HG03432 (cell line): ENCODE data around the gene SAYSD1.

Source experiments
- ATAC-seq: cut with Tn5 transposase; IDR thresholded peaks from one replicate; pipeline ENCODE4 v1.9.1; 2021; ENCODE audit warnings: mild to moderate bottlenecking, moderate library complexity; ENCODE audit not compliant: unreplicated experiment

SAYSD1 gene

DNA sequence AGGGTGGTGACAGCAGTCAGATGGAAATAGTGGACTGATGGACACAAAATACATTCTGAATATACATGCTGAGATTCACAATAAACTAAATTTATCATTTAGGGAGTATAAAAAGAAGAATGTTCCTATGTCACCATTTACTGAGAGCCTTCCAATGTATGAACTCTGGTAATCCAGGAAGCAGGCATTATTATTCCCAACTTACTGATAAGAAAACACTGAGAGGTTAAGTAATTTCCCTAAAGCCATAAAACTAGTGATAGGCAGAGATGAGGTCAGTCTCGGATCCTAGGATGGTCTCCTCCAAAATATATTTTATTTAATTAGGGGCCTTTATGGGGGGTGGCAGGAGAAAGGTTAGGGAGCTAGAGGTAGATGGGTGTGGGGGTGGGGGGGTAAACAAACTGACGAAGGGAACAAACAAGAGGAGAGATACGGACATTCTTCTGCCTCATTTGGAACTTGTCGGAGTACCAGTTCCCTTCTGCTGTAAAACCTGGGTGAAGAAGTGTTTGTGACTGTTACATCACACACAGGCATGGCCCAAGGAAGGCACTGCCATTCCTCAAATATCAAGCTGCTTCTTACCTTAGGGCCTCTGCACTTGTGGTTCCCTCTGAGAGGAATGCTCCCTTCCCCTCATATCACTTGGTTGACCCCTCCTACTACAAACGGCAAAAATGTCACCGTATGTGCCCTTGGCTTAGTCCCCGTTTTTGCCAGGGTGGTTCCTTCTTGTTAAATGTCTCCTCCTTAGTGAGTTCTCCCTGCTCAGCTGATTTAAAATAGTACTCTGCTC lies 6.7 kb downstream of the SAYSD1 start:
- ATAC-seq = no peak

DNA sequence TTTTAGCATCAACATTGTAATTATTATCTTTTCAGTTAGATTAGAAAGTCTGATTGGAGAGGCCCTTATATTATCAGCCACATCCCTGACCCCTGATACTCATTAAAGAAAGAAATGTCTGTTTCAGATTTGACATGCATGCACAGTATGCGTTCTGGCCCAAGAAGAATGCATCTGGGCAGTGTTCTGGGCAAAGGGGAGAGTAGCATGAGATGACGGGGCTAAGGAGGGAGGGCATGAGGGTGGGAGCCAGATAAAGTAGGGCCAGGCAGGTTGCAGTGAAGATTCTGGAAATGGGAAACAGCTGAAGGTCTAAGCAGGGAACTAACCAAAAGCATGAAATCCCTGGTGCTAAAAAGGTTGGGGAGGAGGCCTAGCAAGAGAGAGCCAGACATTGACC lies 7.3 kb downstream of the SAYSD1 start:
- ATAC-seq = no peak

DNA sequence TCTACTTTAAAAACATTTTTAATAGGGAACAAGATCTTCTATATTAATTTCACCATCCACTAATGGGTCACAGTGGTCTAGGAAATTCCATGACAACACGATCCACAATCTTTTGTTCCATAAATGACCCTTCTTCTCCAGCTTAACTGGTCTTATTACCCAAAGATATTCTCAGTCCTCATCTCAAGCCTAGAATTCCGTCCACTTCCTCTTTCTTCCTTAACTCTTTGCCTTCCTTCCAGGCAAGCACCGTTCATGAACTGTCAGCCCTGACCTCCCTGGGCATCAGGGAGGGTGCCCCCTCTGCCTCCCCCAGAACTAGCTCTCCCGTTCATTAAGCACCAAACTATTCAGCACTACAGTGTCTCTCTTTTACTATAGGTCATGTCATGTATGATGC lies 8.0 kb downstream of the SAYSD1 start:
- no peak for ATAC-seq

DNA sequence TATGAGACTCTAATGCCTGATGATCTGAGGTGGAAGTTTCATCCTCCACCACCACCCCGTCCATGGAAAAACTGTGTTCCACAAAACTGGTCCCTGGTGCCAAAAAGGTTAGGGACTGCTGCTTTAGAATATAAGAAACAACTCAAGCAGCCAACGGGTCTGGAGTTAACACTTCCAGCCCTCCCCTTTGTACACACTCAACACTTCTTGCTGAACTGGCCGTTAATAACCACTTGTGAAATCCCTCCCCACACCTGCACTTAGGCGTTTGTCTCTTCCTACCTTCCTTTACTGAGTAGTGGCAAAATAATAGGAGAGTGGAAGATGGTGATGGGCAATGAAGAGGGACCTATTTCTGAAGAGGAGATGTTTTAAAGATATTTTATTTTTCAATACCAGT lies 10.5 kb downstream of the SAYSD1 start:
- no peak for ATAC-seq

DNA sequence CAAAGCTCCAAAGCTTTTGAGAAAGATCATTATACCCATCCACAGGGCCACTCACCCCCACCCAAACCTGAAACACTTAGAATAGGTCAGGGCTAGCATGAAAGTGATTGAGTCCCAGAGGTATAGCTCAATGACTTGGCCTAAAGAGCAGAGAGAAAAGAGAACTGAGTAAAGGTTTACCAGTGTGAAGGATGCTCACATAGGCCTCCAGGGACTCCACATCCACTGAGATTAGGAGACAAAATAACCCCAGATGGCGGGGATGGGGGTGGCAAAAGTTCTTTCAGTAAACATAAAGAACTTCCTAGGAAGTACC lies 12.2 kb downstream of the SAYSD1 start:
- ATAC-seq = peak; percentile 78

DNA sequence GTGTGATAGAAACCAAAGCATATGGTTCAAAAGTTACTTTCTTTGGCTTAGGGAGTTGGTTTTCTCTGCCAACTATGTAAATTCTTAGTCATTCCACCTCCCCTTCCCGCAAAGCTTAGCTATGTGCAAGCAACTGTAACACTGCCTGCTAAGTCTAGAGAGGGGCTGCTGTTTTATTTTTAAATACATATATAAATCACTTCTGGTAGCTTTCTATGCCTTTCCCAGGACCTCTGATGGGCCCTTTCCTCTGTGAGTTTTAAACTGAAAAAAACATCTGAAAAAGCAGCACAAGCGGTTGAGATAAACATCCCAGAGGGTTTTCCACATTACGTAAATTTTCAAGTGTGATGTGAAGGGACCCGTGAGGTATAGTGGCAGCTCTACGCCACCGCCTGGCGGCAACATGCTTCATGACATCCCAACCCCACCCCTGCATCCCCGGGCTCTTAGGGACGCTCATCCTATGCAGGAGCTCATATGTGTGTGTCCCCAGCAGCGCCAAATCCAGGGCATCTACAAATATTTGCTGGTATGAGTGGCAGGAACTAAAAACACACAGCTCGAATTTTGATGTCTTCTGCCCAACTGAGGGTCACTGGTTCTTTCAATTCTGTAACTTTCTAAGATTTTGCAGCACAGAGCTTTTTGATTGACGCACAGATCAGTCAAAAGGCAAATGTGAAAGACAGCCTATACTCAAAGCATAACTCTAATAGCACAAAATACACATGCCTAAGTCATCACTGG lies 12.7 kb downstream of the SAYSD1 start:
- ATAC-seq = peak; percentile 54

DNA sequence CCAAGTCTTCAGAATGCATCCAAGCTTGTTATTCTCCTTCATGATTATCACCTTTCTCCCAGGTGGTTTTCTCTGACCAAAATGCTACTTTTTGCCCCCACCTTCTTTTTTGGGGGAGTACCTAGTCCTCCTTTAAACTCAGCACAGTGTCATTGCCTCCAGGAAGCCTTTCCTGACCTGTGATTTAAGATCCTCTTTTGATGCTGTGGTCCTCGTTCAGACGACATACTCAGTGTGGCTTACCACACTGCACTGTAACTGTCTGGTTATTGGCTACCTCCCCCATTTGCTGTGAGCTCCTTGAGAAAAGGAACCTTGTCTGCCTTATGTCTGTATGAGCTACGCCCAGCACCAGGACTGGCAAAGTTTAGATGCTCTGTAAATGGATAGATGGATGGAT lies 14.6 kb downstream of the SAYSD1 start:
- ATAC-seq = no peak

DNA sequence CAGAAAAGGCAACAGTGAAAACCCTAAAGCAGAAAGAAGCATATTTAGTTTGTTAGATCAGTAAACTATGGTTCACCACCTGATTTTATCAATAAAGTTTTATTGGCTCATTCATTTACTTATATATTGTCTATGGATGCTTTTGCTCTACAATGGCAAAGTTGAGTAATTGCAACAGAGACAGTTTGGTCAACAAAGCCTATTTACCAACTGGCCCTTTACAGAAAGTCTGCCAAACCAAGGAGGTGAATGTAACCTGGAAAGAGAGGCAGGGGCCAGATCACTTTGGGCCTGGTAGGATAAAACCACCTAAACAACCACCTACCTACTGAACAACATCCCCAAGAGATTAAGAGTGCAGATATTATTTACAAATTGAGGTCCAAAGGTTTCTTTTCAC lies 19.4 kb downstream of the SAYSD1 start:
- ATAC-seq = no peak

DNA sequence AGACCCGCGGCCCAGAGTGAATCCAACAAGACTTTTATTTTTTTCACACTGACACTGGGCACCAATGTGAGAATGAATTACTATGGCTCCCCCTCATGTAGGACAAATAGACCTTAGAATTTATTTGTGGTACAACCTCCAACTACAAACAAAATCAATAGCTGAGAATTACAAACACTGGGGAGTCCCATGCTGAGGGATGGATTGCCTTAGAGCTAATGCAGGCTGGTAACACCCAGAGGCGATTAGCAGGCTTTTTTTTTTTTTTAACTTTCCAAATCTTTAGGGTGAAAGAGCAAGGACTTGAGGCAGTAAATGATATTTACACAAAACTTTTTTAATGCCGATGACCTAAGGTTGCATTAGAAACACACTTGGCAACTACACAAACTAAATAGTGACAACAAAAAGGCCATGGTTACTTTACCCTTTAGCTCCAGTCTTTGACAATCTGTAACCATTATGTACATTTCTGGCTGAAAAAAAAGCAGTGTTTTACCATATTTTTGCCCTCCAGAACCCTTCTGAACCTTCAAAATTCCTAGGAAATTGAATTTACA lies 21.8 kb downstream of the SAYSD1 start:
- ATAC-seq = no peak

DNA sequence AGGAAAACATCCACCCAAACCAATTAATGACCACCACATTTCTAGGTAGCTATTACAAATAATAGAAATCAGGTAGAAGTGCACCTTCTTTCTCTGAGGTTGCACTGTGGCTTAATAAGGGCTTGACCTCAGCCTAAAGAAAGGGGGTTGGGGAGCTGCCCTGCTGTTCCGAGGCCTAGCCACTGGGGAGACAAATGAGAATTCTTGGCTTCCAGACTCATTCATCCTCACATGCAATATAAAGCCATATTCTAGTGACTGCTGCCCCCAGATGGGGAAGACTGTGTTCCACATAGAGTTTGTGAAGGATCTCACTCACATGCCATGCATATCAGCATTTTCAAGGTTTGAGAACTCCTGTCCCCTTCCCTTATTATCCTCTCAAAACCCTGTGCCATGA lies 22.9 kb downstream of the SAYSD1 start:
- ATAC-seq = no peak

DNA sequence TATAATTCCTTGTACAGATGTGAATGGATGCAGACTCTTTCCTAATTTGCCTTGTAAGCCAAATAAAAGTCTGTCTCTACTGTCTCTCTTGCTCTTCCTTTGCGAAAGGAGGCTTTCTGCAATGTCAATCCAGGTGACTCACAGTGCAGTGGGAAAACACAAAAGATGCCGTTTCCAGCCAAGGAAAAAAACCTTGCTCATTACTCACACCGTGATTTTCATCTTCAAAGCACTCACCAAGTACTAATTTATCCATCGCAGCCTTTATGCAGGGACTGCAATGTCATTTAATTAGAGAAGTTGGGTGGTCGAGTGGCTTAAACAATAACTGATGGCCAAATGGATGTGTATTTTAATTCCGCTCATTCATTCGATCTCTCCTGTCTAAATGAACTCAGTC lies 23.8 kb downstream of the SAYSD1 start:
- ATAC-seq = no peak

DNA sequence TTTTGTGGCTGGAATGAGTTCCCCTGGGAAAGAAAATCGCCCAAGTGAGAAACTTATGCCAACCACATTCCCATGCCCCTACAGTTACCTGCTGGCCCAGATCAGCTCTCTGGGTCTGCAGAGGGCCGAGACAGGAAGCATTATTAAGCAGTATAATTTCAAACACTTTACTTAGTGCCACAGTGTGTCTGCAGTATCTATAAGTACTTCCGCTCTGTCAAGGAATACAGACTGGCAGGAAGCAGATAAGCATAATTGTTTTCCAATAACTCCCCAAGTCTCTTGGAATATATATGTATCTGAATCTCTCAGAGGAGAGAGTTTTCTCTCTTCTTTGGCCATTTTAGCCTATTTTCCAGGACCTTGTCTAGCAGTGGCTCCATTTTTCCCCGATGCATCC lies 24.9 kb downstream of the SAYSD1 start:
- no peak for ATAC-seq

DNA sequence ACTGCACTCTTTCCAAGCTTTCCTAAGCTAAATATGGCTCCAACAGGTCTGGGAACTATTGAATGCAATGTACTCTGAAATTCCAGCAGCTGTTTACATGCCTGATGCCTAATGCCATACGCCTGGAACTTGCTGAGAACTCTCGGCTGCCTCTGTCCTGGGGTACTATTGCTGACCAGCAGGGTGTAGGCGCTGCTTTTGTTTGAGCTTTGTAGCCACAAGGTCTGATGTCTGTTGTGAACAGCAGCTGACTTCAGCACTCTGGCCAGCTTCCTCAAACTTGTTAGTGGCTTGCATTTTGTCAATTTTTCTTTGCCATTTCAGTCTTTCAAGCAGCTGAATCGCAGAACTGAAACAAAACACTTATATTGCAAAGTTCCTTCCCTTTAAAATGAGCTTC lies 26.7 kb downstream of the SAYSD1 start:
- ATAC-seq = no peak

DNA sequence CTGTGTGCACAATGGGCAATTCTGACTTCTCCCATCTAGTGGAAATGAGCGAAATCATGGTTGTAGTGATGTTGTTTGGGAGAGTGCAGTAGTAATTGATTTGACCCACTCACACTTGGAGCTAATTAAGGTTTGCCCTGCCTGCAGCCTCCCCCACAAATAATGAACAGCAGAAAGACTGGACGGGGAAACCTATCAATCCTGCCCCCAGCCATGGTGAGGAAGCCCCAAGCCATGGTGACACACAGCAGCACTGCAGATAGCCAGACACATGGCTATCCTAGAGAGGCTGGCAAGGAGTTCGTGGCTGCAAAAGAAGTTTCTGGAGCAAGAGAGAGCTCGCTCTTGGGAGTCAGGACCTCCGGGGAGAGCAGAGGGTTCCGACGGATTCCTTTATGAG lies 27.8 kb downstream of the SAYSD1 start:
- no peak for ATAC-seq

DNA sequence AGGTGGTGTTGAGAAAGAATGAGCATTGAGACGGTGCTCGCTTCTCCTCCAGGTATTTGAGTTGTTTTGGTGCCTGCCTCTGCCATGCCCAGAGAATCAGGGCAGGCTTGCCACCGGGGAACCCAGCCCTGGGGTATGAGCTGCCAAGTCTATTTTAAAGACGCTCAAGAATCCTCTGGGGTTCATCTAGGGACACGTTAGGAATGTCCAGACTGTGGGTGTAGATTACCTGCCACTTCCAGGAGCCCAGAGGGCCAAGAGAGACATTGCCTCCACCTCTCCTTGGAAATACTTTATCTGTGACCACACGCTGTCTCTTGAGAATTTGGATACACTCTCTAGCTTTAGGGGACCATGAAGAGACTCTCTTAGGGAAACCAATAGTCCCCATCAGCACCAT lies 28.3 kb downstream of the SAYSD1 start:
- no peak for ATAC-seq

DNA sequence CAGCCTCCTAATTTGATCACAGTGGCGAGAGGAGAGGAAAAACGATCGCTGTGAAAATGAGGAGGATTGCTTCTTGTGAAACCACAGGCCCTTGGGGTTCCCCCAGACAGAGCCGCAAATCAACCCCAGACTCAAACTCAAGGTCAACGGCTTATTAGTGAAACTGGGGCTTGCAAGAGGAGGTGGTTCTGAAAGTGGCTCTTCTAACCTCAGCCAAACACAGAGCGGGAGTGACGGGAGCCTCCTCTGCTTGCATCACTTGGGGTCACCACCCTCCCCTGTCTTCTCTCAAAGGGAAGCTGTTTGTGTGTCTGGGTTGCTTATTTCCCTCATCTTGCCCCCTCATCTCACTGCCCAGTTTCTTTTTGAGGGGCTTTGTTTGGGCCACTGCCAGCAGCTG lies 28.7 kb downstream of the SAYSD1 start:
- peak; percentile 91 for ATAC-seq

DNA sequence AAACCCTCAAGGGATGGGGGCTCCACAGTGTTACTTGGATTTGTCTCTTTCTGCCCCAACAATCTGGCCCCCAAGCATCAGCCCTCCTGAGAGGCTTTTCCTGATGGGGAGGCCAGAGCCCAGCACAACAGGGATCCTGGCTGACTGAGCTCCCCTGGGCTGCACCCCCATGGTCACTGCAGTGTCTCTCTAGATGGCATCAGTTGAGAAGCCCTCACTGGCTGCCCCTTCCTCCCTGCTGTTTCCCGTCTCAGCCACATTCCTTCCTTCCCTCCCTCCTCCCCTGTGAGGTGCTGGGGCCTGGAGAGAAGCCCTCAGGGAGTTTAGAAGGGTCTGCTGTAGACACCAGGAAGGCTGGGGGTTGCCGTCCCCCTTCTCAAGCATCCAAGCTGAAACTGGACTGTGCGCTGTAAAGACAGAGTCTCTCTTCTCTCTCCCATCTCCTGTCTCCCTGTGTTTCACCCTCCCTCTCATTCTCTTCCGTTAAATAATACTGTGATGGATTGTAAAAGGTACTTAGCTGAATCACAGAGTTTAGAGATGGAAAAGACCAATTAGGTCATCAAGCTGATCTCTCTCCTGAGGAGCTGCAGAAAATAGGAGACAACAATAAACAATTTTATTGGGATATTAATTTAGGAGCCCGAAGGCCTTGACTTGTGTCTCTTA lies 29.7 kb downstream of the SAYSD1 start:
- ATAC-seq = no peak

DNA sequence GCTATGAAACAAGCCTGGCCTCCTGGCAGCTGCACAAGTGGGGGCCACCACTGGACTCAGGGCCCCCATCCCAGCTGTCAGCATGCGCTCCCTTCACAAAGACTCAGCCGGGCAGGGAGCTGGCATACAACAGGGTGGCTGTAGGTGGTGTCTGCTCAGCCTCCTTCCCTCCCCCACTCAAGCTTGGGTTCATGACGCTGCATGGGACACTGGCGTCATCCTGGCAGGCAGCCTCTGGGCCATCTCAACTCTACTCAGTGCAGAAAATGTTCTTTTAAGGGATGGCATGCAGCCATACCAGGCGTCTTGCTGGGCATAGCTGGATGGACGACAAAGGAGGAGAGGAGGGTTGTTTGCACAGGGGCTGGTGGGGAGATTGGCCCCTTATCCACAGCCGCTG lies 30.5 kb downstream of the SAYSD1 start:
- ATAC-seq = no peak

DNA sequence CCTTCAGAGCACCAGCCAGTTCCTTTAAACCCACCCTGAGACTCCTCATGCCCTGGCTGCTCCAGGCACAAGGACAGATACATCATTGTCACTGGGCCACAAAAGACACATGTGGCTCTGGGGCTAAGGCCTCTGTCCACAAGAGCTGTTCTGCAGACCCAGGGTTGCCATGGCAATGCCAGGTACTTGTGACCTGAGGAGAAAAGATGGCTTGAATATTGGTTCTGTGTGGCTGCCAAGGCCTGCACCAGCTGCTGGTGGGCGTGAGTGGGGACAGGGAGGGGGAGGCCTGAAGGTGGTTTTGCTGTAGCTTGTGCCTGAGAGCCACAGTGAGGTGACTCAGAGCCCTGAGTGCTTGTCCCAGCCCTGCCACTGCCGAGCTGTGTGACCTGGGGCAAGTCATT lies 31.8 kb downstream of the SAYSD1 start:
- no peak for ATAC-seq

DNA sequence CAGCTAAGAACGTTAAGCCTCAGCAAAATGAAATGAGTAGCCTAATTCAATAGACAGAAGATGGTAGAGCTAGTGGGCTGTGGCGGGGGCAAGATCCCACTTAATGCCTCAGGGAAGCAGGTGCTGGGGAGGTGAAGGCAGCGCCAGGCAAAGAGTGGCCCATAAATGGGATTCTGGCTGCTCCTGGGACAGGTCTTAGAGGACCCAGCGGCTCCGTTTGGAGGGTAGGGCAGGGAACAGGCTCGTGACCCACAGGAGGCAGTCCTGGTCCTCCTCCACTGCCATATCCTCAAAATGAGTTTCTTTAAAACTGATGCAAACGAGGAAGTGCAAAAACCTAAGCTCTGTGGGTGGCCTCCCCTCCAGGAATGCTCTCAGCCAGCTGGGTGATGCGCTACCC lies 32.7 kb downstream of the SAYSD1 start:
- no peak for ATAC-seq

DNA sequence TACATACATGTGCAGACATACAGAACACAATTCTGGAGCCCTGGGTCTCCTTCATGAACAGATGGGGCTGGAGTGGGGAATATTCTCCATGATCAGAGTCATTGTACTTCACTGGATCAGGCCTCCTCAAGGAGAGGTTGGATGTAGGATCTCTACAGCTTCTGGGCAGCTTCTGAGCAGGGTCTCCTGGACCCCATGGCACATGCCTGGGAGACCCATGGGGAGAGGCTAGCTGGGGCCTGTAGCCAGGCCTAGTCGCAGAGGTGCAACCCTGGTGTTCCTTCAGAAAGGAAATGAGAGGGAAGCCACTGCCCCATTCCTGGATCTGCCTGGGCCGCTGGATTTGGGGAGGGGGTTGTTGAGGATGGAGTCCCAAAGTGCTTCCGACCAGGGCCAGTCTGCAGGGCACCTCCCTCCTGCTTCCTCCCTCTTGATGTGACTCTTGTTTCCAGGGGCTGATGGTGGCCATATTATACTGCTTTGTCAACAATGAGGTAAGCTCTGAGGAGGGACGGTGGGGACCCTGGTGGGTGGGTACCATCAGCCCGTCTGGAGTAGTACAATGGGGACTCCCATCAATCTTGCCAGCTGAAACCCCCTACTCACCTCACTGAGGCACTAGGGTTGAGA lies 34.6 kb downstream of the SAYSD1 start:
- ATAC-seq = no peak
